Cardiac fibroblast (primary cell): ENCODE results near the gene WDR55.
"Not testable (repeated sequence)": the region's sequence is repeated elsewhere in the genome, so short reads cannot be mapped to it uniquely, and the experiment has no call there.

Experiments
- DNase-seq, 2 donors: peaks; one replicate each; pipeline versions ENCODE4 v3.0.0 to v3.0.0-alpha.2; 2010; ENCODE audit warnings: low read depth in 2 of 2
- H3K4me3 ChIP-seq, 2 donors: replicated peaks in 1 of 2; 1 replicate in 1 of 2; 2 replicates in 1 of 2; pipeline ENCODE4 v1.5.1; 2011; ENCODE audit warnings: low read depth in 2 of 2, low read length in 2 of 2, mild to moderate bottlenecking in 2 of 2, moderate library complexity in 1 of 2
- TF ChIP-seq, protein P1 (sequence below): IDR thresholded peaks from one replicate; pipeline ENCODE4 v1.5.1; 2011; ENCODE audit warnings: low read depth, mild to moderate bottlenecking, low read length, inconsistent platforms

WDR55 gene

DNA sequence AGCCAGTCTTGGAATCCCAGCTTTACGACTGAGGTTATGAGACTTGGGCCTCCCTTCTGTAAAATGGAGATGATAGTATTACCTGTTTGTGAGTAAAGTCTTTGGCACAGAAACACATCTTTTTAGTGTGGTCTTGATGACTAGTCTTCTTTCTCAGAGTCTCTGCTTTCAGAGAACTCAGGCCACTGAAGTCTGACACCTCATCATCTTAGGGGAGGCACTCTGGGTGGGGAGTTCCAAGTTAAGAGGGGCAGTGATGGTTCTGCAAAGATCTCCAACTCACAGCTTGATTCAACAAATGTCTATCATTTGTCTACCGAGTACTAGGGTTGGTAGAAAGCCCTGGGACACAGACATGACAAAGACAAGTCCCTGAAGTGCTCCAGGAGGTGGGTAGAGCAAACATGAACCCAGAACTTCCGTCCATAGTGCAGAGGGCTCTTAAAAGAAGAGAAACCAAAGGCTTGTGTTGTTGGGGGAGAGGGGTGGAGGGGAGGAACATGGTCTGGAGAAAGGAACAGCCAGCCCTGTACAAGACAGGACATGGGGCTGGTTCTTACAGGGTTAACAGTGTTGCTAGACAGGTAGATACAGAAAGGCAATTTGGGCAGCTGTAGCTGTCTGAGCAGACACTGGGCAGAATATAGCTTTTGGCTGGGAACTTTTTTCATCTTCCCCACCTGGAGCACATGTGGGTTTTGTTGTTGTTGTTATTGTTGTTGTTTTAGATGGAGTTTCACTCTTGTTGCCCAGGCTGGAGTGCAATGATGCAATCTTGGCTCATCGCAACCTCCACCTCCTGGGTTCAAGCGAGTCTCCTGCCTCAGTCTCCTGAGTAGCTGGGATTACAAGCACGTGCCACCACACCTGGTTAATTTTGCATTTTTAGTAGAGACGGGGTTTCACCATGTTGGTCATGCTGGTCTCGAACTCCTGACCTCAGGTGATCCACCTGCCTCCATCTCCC lies 29.1 kb upstream of the WDR55 start:
- no peak overlapping the region for H3K4me3 ChIP-seq
- DNase-seq: no peak
- TF ChIP-seq, protein P1, sequence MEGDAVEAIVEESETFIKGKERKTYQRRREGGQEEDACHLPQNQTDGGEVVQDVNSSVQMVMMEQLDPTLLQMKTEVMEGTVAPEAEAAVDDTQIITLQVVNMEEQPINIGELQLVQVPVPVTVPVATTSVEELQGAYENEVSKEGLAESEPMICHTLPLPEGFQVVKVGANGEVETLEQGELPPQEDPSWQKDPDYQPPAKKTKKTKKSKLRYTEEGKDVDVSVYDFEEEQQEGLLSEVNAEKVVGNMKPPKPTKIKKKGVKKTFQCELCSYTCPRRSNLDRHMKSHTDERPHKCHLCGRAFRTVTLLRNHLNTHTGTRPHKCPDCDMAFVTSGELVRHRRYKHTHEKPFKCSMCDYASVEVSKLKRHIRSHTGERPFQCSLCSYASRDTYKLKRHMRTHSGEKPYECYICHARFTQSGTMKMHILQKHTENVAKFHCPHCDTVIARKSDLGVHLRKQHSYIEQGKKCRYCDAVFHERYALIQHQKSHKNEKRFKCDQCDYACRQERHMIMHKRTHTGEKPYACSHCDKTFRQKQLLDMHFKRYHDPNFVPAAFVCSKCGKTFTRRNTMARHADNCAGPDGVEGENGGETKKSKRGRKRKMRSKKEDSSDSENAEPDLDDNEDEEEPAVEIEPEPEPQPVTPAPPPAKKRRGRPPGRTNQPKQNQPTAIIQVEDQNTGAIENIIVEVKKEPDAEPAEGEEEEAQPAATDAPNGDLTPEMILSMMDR: no peak

DNA sequence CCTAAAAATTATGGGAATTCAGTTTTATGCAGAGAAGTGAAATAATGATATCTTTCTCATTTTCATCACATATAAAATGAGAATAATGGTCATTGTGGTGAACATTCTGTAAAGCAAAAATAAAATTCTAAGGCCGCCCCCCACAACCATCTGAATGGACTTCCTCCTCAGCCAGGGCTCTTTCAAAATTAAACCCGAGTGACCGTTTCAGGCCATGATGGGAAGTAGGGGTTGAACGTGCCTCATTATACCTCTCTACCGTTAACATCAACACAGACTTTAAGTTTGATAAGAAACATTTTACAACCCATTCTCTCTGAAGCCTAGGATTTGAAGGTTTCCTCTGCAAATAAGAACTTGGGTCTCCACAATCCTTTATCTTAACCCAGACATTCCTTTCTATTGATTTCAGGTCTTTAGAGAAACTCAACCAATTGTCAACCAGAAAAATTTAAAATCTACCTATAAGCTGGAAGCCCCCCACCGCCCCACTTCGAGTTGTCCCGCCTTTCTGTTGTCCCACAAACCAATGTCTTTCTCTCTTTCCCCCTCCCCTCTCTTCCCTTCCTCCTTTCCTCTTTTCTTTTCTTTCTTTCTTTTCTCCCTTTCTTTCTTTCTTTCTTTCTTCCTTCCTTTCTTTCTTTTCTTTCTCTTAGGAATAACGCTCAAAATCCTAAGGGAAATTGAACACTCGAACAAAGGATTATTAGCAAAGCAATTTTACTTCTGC lies 27.2 kb upstream of the WDR55 start:
- H3K4me3 ChIP-seq: no peak overlapping the region
- DNase-seq: no peak
- TF ChIP-seq, protein P1: no peak

DNA sequence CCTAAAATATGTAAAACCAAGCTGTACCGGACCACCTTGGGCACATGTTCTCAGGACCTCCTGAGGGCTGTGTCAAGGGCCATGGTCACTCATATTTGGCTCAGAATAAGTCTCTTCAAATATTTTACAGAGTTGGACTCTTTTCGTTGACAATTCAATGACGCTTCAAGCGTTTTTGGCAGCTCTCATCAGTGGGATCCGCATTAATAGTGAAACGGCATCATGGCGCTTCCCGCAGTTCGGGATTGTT lies 25.9 kb upstream of the WDR55 start:
- DNase-seq: not testable (repeated sequence)
- H3K4me3 ChIP-seq: peak overlapping the region in 1 of 2 donors; percentile 82

DNA sequence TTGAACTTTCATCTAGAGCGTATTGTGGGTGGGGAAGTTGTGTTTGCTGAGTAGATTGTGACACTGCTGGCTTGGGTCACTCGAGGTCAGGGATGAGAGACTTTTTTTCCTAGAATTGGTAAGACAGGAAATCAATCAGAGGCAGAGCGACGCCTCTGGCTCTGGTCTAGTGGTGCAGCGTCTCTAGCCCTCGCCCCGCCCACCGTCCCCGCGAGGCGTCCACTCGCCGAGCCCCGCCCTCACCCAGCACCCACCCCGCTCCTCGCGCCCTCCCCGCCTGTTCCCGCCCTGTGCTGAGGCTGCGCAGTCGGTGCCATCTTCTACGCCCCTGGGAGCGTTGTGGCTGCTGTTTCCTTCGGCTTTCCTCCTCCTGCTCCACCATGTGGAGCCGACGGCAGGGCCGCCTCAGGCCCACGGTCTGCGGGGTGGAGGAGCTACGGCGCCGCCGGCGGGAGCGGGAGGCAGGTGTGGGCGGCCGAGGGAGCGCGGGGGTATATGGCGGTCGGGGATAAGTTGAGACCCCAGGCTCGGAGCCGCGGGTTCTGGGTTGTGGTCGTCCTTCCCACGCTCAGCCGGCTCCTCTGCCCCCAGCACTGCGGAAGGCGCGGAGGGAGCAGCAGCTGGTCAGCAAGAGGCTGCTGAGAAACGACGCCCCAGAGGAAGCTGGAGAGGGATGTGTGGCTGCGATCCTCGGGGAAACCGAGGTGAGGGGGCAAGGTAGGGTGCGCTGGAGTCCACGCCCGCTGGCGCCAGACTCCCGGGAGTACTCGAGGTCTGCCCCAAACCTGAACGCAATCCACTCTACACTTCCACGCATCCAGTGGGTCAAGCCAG lies 25.3 kb upstream of the WDR55 start, which contains the start of gene TMCO6:
TMCO6 (plus strand) TSS at position 304 of the 834 bp plus-strand sequence; CDS start at position 381, 77 bp downstream.
- H3K4me3 ChIP-seq: peak within 1 kb of the TSS; percentile 81 to 82
- DNase-seq: peak; percentile 97
- TF ChIP-seq, protein P1: peak; percentile 59

DNA sequence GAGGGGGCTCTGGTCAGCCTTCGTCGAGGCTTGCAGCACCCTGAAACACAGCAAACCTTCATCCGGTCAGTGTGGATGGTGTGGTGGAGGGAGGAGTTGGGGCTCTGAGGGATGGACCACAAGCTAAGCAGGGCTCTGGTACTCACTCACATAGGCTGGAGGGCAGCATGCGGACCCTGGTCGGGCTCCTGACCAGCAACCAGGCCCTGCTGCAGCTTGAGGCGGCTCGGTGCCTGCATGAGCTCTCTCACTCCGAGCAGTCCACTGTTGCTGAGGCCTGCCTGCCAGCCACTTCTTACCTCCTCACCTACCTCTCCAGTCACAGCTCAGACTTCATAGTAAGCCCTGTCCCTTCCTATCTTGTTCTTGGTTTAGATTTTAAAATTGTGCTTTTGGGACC lies 23.0 kb upstream of the WDR55 start:
- H3K4me3 ChIP-seq: no peak overlapping the region
- TF ChIP-seq, protein P1: no peak
- no peak for DNase-seq

DNA sequence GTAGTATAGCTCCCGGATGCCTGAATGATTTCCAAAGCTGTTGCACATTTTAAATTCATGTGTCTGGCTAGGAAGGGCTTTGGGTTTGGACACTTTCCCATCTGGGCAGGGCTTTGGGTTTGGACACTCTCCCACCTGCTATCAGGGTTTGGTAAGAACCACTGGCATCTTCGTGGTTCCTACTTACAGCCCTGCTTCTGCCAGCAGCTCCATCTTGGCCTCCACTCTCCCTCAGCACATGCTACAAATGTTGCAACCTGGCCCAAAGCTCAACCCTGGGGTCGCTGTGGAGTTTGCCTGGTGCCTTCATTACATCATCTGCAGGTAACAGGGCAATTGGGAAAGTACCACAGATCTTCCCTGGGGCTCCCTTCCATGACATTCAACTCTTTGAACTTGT lies 22.0 kb upstream of the WDR55 start:
- peak; percentile 6 to 90 for DNase-seq
- TF ChIP-seq, protein P1: no peak
- H3K4me3 ChIP-seq: no peak overlapping the region
